ENCODE results near the gene ACTRT2.

The ACTRT2 gene

GRCh38 chr1:3070309-3070643 is 49.0 kb downstream of the ACTRT2 start:
- H3K27ac ChIP-seq: no peak overlapping the region
- no peak for TF ChIP-seq CTCF (conservative IDR thresholded peaks at IDR 0.05; ENCODE audit: low read depth, low read length)
- no peaks in the 10 kb centered on the region for H4K20me1 ChIP-seq (ENCODE audit: insufficient read depth)
- H3K27me3 ChIP-seq (ENCODE audit: insufficient read depth, low read depth): peaks cover 26% of the 10 kb centered on the region
- H2AFZ ChIP-seq (ENCODE audit: low read depth): no peak overlapping the region
- no peak overlapping the region for H3K9ac ChIP-seq
- H3K36me3 ChIP-seq (ENCODE audit: insufficient read depth): no peaks in the 10 kb centered on the region
- no peak overlapping the region for H3K4me3 ChIP-seq (IDR thresholded peaks at IDR 0.05; ENCODE audit: insufficient read depth, low read depth, low read length)
- H3K79me2 ChIP-seq (ENCODE audit: insufficient read depth, low read depth): no peaks in the 10 kb centered on the region
- no peak overlapping the region for H3K4me2 ChIP-seq
- H3K4me1 ChIP-seq (ENCODE audit: low read depth, poor library complexity, severe bottlenecking): no peaks in the 10 kb centered on the region

GRCh38 chr1:3070644-3071564 is 49.6 kb downstream of the ACTRT2 start:
- Histone ChIP-seq H2AFZ (ENCODE audit: low read depth) (no peak overlapping the region), H3K27me3 (ENCODE audit: insufficient read depth, low read depth) (peaks cover 32% of the 10 kb centered on the region), H3K79me2 (ENCODE audit: insufficient read depth, low read depth) (no peaks in the 10 kb centered on the region), H3K4me3 (IDR thresholded peaks at IDR 0.05; ENCODE audit: insufficient read depth, low read depth, low read length) (no peak overlapping the region), H3K4me2 (no peak overlapping the region), H3K36me3 (ENCODE audit: insufficient read depth) (no peaks in the 10 kb centered on the region), H3K4me1 (ENCODE audit: low read depth, poor library complexity, severe bottlenecking) (no peaks in the 10 kb centered on the region), H4K20me1 (ENCODE audit: insufficient read depth) (no peaks in the 10 kb centered on the region), H3K9ac (no peak overlapping the region), H3K27ac (no peak overlapping the region)
- TF ChIP-seq CTCF (conservative IDR thresholded peaks at IDR 0.05; ENCODE audit: low read depth, low read length): no peak

- H3K4me2 ChIP-seq: no peak overlapping the region
- peaks cover 40% of the 10 kb centered on the region for H3K27me3 ChIP-seq (ENCODE audit: insufficient read depth, low read depth)
- no peak overlapping the region for H3K27ac ChIP-seq
Observed at GRCh38 chr1:3071565-3072390, 50.5 kb downstream of the ACTRT2 start.

More at GRCh38 chr1:3071565-3072390, 50.5 kb downstream of the ACTRT2 start:
- no peak for TF ChIP-seq CTCF (conservative IDR thresholded peaks at IDR 0.05; ENCODE audit: low read depth, low read length)
- no peaks in the 10 kb centered on the region for H4K20me1 ChIP-seq (ENCODE audit: insufficient read depth)
- no peaks in the 10 kb centered on the region for H3K36me3 ChIP-seq (ENCODE audit: insufficient read depth)
- H3K9ac ChIP-seq: no peak overlapping the region
- no peaks in the 10 kb centered on the region for H3K4me1 ChIP-seq (ENCODE audit: low read depth, poor library complexity, severe bottlenecking)
- no peak overlapping the region for H3K4me3 ChIP-seq (IDR thresholded peaks at IDR 0.05; ENCODE audit: insufficient read depth, low read depth, low read length)
- no peak overlapping the region for H2AFZ ChIP-seq (ENCODE audit: low read depth)
- H3K79me2 ChIP-seq (ENCODE audit: insufficient read depth, low read depth): no peaks in the 10 kb centered on the region

Measured in KMS-11 (cell line).